NK-92 (cell line): ENCODE results near the gene KAT2A.
"Not testable (repeated sequence)": the region's sequence is repeated elsewhere in the genome, so short reads cannot be mapped to it uniquely, and the experiment has no call there.

Experiments used
- DNase-seq: peaks from one replicate; lab custom pipeline; 2025; ENCODE audit not compliant: unreplicated experiment; lab: John Stamatoyannopoulos, UW

Gene KAT2A

GRCh38 chr17:42120770-42121769 is at the start of gene KAT2A:
TSS of gene KAT2A (minus strand) at chr17:42121367. CDS start at chr17:42121304, 63 bp downstream.
- no peak for DNase-seq

- no peak for DNase-seq
Observed at GRCh38 chr17:42169351-42169750, 48.2 kb upstream of the KAT2A start.

DNA sequence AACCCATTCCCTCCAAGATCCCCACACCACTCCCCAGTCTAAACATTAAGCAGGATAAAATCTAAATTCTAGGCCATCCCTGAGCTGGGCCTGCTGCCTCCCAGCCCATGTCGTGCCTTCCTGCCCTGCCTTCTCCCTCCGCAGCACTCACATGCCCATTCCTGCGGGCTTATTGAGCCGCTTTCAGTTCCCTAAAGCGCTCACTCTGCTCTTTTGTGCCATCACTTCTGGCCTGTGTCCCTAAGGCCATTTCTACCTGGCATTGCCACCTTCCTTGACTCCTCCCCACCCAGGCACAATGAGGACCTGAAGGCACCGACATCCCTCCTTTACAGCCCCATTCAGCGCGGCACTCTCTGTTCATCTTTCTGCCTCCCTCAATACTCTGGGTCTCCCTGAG is 46.6 kb upstream of the KAT2A start:
- DNase-seq = no peak

- DNase-seq = no peak
Observed at GRCh38 chr17:42166196-42166763, 45.1 kb upstream of the KAT2A start.

- DNase-seq = no peak
Observed at GRCh38 chr17:42165751-42166150, 44.6 kb upstream of the KAT2A start.

- no peak for DNase-seq
Observed at GRCh38 chr17:42163696-42164407, 42.7 kb upstream of the KAT2A start.

DNA sequence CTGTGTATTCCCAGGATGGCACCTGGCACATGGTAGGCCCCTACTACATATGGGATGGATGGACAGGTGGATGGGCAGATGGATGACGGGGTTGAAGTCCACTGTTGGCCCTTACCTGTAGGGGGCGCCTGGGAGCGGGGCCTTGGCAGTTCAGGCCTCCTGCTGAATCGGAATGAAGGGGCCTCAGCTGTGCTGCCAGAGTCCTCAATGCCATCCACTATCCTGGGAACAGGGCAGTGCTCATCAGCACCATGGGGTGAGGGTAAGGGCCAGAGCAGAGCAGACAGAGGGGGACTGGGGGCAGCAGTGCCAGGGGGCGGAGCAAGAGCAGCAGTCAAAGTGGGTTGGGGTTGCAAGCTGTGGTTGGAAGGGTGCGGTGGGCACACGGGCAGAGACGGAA is 41.9 kb upstream of the KAT2A start:
- DNase-seq = no peak

DNA sequence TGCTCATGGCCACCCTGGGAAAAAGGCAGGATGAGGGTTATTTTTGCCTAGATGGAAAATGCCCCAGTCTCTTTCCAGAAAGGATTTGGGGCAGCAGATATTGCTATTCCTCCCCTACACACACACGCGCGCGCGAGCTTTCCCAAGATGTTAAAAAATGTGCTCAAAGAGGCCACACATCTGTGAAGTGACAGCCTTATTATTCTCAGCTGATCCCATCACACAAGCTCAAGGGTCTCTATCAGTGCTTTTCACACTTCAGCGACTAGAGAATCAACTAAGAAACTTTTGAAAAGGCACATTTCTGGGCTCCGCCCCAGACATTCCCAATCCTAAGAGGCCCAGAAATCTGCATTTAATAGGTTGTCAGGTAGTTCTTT is 39.4 kb upstream of the KAT2A start:
- DNase-seq = no peak

GRCh38 chr17:42159796-42160530 is 38.8 kb upstream of the KAT2A start:
- DNase-seq = no peak

GRCh38 chr17:42155614-42156045 is 34.5 kb upstream of the KAT2A start:
- DNase-seq = no peak

DNA sequence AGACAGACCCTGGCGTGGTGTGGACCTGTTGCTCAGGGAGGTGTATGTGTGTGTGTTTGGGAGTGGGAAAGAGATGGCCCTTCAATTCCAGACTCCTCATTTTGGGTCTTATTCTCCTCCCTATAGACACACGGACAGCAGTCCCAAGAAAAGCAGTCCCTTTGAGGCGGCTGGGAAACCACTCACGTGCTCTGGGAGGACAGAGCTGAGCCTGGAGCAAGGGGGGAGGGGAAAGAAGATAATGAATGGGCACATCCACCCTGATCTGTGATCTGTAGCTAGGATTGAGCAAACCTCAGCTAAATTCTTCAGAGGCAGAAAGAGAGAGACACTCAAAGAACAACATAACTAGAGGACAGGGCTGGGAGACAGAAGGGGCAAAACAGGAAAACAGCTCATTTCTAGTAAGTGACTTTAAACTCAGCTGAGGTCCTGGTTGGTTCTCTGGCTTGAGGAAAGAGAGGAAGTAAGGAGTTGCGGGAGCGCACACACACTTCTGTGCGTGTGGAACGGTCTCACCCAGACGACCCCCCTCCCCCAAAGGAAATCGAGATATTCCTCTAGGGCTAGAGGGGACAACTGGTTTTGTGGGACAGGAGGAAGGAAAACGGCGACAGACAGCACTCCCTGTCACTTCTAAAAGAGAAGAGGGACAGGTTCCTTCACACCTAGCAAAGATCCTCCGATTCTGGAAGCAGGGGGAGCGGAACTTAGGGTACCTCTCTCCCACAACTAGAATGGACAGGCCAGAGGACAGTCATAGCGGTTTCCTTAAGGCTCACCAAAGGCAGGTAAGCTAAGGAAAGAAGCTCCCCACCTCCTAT is 33.0 kb upstream of the KAT2A start:
- DNase-seq = no peak

GRCh38 chr17:42146911-42147607 is 25.9 kb upstream of the KAT2A start:
- DNase-seq = no peak

- not testable (repeated sequence) for DNase-seq
Observed at GRCh38 chr17:42143138-42143537, 22.0 kb upstream of the KAT2A start.

- no peak for DNase-seq
Observed at GRCh38 chr17:42142371-42142896, 21.3 kb upstream of the KAT2A start.

- no peak for DNase-seq
Observed at GRCh38 chr17:42141382-42141781, 20.2 kb upstream of the KAT2A start.

- DNase-seq = not testable (repeated sequence)
Observed at GRCh38 chr17:42140690-42141089, 19.5 kb upstream of the KAT2A start.

DNA sequence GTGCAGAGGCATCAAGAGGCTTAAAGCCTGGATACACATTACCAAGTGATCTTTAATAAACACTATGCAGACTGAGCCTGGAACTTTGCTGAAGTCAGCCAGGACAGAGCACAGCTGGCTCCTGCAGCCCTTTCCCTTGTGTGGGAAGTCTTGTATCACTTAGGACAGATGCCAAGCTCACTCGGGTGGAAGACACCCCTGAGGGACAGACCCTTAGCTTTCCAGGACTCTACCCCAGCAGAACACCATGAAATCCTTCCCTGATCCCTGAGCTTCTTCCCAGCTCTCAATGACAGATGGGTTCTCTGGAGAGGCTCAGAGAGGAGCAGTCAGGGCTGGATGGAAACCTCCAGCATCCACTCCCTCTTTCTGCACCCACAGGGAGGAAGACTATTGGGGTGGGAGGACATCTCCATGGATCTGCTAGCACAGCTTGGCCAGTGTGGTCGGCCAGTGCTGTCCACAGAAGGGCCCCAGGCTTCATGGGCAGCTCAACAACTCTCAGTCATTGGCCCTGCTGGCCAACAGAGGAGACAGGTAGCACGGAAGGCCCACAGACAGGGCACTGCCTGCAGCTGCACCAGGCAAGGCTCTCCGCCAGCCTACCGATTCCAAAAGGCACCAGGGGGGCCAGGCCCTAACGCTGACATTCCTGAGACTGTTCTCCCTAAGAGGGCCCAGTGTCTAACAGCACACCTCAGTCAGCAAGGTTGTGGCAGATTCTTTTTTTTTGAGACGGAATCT is 17.8 kb upstream of the KAT2A start:
- DNase-seq = no peak

- DNase-seq = no peak
Observed at GRCh38 chr17:42136654-42137051, 15.5 kb upstream of the KAT2A start.
